HL-60 (cell line): Measurements from ENCODE around the gene TMF1.
A peak's percentile ranks its signal among the peaks of the same experiment; 100 is the strongest.

Source experiments
- DNase-seq, 2 experiments: peaks; one replicate each; pipeline ENCODE4 v3.0.0-alpha.2; 2010 to 2020; ENCODE audit warnings: low read depth in 1 of 2, low spot score in 1 of 2
- H3K27ac ChIP-seq: fragments of 250-450 bp; sonication (Bioruptor Pico); replicated peaks from 2 replicates; pipeline ENCODE4 v1.5.1; 2020; ENCODE audit warnings: mild to moderate bottlenecking, moderate library complexity
- H3K27me3 ChIP-seq: fragments of 250-450 bp; sonication (Bioruptor Pico); 2 replicates; pipeline ENCODE4 v1.5.1; 2021; ENCODE audit warnings: mild to moderate bottlenecking, moderate library complexity; ENCODE audit not compliant: insufficient read depth, poor library complexity, severe bottlenecking
- H3K4me3 ChIP-seq: replicated peaks from 2 replicates; pipeline ENCODE4 v1.5.1; 2011; ENCODE audit warnings: mild to moderate bottlenecking, control low read depth, low read length; ENCODE audit not compliant: insufficient read depth
- CTCF ChIP-seq: IDR thresholded peaks from one replicate; pipeline ENCODE4 v1.5.1; 2011; ENCODE audit warnings: low read length, control low read depth, inconsistent platforms; ENCODE audit not compliant: insufficient read depth
- GABPA ChIP-seq: IDR thresholded peaks from 2 replicates; pipeline ENCODE4 v1.6.1; 2012; ENCODE audit warnings: low read depth
- POLR2AphosphoS5 ChIP-seq: IDR thresholded peaks from 2 replicates; pipeline ENCODE4 v1.6.1; 2012; ENCODE audit warnings: low read depth
- REST ChIP-seq: IDR thresholded peaks from 2 replicates; pipeline ENCODE4 v1.6.1; 2012; ENCODE audit warnings: low read depth; ENCODE audit not compliant: insufficient replicate concordance
- SPI1 ChIP-seq: IDR thresholded peaks from 2 replicates; pipeline ENCODE4 v1.6.1; 2012; ENCODE audit warnings: low read depth, mild to moderate bottlenecking, borderline replicate concordance

Gene TMF1

GRCh38 chr3:69012800-69013252 is 39.3 kb downstream of the TMF1 start:
- Histone ChIP-seq H3K27ac (no peak overlapping the region), H3K27me3 (no peaks in the 10 kb centered on the region), H3K4me3 (peak overlapping the region; percentile 73)
- no peak for TF ChIP-seq REST
- no peak for TF ChIP-seq POLR2AphosphoS5
- TF ChIP-seq CTCF: no peak
- TF ChIP-seq SPI1: no peak
- no peak for TF ChIP-seq GABPA
- peak in 1 of 2 experiments; percentile 4 for DNase-seq

- no peaks in the 10 kb centered on the region for H3K27me3 ChIP-seq
- TF ChIP-seq POLR2AphosphoS5 (no peak), CTCF (no peak), REST (no peak), SPI1 (no peak), GABPA (no peak)
- no peak overlapping the region for H3K4me3 ChIP-seq
- no peak for DNase-seq
- H3K27ac ChIP-seq: no peak overlapping the region
These were observed 39.9 kb downstream of the TMF1 start for GRCh38 chr3:69012100-69012799.

GRCh38 chr3:69011096-69011730 is 40.9 kb downstream of the TMF1 start:
- no peak for TF ChIP-seq POLR2AphosphoS5
- TF ChIP-seq CTCF: no peak
- no peak for TF ChIP-seq SPI1
- TF ChIP-seq GABPA: no peak
- TF ChIP-seq REST: no peak
- Histone ChIP-seq H3K27me3 (no peaks in the 10 kb centered on the region), H3K27ac (no peak overlapping the region), H3K4me3 (no peak overlapping the region)
- DNase-seq: no peak
